NOMO-1 treated with DMSO at 0.1 percent for 48 hours (cell line): Measurements from ENCODE around the gene HIVEP3.
"Not testable (repeated sequence)": the region's sequence is repeated elsewhere in the genome, so short reads cannot be mapped to it uniquely, and the experiment has no call there.

Experiments used
- DNase-seq: peaks from one replicate; lab custom pipeline; 2025; ENCODE audit not compliant: unreplicated experiment; lab: John Stamatoyannopoulos, UW

Gene HIVEP3

DNA sequence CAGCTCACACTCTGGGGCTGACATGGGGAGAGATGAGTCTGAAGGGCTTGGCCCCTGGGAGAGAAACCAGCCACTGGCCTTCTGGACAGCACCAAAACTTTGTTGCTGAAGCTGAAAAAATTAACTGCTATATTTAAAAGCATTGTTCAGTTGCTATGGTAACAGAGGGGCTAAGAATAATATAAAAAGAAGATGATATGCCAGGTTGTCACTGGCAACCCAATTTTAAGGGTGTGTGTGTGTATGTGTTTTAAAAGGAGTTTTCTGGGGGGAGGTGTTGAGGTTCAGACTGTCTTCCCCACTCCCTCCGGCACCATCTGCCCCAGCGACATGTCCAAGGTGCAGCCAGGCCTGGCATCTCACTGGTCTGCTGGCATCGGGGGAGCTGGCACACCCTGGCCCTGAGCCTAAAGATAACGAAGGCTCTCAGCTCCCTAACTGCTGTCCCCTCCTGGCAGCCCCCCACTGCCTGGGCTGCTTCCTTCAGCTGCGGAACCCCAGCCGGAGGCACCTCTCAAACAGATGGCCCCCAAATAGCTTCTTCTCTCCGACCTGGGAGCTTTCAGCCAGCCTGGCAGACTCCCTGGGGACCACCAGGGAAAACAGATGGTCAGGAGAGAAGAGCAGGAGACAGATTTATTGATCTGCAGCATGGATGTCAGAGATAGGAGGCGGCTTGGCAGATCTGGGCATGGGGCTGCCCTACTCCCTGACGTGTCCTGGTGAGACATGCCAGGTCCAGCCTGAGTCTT is 203.9 kb downstream of the HIVEP3 start:
- DNase-seq = no peak

- DNase-seq = no peak
These were observed 205.0 kb downstream of the HIVEP3 start for GRCh38 chr1:41713557-41714327.

GRCh38 chr1:41713141-41713540 is 205.6 kb downstream of the HIVEP3 start:
- no peak for DNase-seq

GRCh38 chr1:41712695-41713094 is 206.0 kb downstream of the HIVEP3 start:
- no peak for DNase-seq

- DNase-seq = no peak
These were observed 206.6 kb downstream of the HIVEP3 start for GRCh38 chr1:41712081-41712480.

DNA sequence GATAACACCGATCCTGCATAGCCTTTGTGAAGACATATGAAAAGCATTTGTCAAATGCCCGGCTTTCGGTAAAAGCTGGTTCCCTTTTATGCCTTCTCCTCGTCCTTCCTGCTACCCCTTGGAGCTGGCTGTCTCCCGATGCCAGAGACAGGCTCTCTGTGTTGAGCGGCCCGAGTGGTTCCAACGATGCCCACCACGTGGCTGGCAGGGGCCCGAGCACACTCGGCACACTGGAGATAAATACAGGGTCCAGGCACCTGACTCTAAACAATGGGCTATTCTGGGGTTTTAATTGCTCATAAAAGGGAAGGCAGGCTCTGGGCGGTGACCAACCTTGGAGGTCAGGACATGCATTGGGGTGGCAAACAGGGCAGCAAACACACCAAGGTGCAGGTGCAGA is 207.1 kb downstream of the HIVEP3 start:
- DNase-seq = no peak

DNA sequence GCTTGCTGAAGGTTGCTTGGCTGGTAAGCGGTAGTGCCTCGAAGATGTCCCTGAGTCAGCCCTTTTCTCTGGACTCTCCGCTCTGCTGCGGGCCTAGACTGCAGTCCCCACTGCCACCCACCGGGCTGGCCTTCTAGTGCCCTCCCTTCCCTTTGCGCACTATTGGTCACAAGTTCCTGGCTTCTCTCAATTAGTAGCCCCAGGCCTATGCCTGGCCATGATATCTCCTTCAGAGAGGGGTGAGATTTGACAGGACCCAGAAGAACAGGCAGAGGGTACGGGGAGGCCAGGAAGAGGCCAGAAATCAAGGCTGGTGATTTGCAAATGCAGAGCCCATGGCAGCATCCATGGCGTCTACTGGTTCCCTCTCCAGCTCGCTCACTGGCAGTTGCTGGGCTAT is 207.7 kb downstream of the HIVEP3 start:
- no peak for DNase-seq

DNA sequence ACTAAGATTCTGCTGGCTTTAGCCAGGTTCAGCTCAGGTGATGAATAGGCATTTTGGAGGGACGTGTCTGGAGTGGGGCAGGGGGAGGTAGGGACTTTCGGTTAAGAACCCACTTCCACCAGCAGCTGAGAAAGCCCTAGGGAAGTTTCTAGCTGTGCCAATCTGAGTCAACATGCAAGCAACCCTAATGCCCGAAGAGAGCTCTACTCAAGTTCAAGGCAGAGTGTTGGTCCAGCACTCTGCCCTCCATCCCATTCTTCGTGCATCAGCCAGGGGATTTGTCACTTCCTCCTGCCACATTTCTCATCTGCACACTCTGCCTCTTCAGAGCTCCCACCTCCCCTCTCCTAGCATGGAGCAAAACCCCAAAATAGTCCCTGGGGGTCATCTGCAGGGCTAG is 208.8 kb downstream of the HIVEP3 start:
- no peak for DNase-seq

- no peak for DNase-seq
These were observed 209.4 kb downstream of the HIVEP3 start for GRCh38 chr1:41709331-41709730.

GRCh38 chr1:41708332-41708731 is 210.4 kb downstream of the HIVEP3 start:
- peak; percentile 38 for DNase-seq

- DNase-seq = no peak
These were observed 210.9 kb downstream of the HIVEP3 start for GRCh38 chr1:41707793-41708192.

GRCh38 chr1:41705798-41706197 is 212.9 kb downstream of the HIVEP3 start:
- no peak for DNase-seq

GRCh38 chr1:41704196-41704595 is 214.5 kb downstream of the HIVEP3 start:
- no peak for DNase-seq

DNA sequence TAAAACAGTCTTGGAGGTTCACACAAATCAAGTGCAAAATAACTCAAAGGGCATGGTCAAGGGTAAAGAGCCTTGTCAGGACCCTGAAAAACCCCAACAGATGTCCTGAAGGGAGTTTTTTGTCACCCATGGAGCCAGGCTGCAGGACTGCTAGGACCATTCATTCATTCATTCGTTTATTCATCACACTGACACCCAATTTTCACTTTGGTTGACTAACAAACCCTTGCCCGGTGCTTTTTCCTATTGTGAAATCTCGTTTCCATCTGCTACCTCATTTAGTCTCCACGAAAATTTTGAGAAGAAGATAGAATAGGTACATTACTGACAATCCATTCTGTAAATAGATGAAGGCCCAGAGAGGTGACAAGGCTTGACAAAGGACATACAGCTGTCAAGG is 216.0 kb downstream of the HIVEP3 start:
- no peak for DNase-seq

- no peak for DNase-seq
These were observed 217.7 kb downstream of the HIVEP3 start for GRCh38 chr1:41700986-41701535.

- DNase-seq = no peak
These were observed 218.1 kb downstream of the HIVEP3 start for GRCh38 chr1:41700581-41700980.

- no peak for DNase-seq
These were observed 218.9 kb downstream of the HIVEP3 start for GRCh38 chr1:41699861-41700248.

DNA sequence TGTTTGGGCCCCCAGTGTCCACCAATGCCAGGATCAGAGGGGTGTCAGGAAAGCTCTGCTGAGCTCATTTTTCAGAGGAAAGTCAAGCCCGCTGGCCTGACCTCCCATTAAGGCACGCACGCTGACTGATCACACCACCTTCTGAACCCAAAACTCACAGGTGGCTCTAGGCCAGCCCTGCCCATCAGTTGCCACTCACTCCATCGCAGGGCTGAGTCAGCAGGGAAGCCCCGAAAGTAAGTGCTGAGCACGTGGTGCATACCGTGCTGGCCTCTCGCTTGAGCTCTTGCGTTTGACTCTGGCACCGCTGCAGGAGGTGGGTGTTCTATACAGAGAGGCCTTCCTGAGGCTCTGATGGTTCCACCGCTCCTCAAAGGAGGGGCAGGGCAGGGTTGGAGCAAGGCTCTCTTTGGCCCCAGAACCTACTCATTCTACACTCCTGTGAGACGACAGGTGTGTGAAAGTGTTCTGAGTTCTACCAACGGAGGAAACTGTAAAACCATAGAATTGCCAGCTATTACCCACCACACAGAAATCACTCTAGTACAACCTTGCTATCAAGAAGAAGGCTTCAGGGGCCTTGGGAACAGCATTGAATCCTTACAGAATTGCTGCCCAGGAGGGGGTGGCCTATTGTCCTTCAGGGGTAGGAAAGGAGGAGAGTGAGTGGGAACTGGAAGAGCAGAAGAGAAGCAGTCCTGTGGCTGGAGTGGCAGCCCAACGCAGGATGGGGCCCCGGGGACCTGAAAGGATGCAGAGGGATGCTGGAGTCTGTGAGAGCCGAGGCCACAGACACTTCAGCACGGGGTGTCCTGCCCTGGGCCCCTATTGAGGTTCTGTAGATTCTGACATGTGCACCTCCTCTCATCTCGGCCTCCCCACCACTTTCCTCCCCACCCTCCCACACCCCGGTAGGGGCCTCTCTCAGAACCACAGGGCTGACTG is 219.5 kb downstream of the HIVEP3 start:
- DNase-seq = no peak

- no peak for DNase-seq
These were observed 222.3 kb downstream of the HIVEP3 start for GRCh38 chr1:41696381-41696780.

DNA sequence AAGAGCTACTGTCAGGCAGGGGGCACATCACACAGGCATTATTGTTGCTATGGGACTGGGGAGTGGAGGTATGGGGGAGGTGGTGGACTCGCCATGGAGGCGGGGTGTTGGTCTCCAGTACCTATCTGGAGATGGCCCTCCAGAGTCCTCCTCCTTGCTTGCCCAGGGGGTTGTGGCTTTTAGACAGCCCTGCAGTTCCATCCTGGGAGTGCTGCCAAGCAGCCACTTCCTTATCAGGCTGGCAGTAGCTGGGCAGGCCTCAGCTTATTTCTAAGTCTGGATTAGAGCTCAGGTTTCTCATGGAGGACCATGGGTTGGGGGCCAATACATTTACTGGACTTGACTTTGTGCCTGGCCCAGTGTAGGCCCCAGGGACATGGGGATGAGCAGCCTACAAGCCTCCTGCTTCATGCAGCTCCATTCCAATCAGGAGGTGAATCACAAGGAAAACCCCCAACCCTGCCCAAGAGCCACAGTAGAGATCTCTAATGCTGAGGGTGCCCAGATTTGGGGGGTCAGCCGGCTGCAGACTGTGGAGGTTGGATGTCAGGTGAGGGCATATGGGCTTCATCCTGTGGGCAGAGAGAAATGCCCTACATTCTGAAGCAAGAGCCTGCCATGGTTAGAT is 223.5 kb downstream of the HIVEP3 start:
- DNase-seq = no peak

GRCh38 chr1:41691966-41692365 is 226.8 kb downstream of the HIVEP3 start:
- DNase-seq = not testable (repeated sequence)
